KMS-11 (cell line): ENCODE measurements around the gene MTMR1.

ENCODE experiments used
- H2AFZ ChIP-seq: fragments of 200-600 bp; sonication (generic); 2 replicates; pipeline ENCODE4 v1.6.1; 2016; ENCODE audit warnings: antibody characterized with exemption, mixed run types, low read depth
- H3K27ac ChIP-seq: fragments of 200-600 bp; sonication (generic); 2 replicates; pipeline ENCODE4 v1.6.1; 2016; ENCODE audit warnings: mild to moderate bottlenecking, mixed run types
- H3K27me3 ChIP-seq: fragments of 200-600 bp; sonication (generic); 2 replicates; pipeline ENCODE4 v1.6.1; 2017; ENCODE audit warnings: mild to moderate bottlenecking, low read depth, mixed run types, moderate library complexity; ENCODE audit not compliant: insufficient read depth
- H3K36me3 ChIP-seq: fragments of 200-600 bp; sonication (generic); 2 replicates; pipeline ENCODE4 v1.6.1; 2017; ENCODE audit warnings: mild to moderate bottlenecking, mixed run types; ENCODE audit not compliant: insufficient read depth
- H3K4me1 ChIP-seq: fragments of 200-600 bp; sonication (generic); 2 replicates; pipeline ENCODE4 v1.6.1; 2016; ENCODE audit warnings: mild to moderate bottlenecking, low read depth, mixed run types; ENCODE audit not compliant: poor library complexity, severe bottlenecking
- H3K4me2 ChIP-seq: fragments of 200-600 bp; sonication (generic); 2 replicates; pipeline ENCODE4 v1.7.0; 2016; ENCODE audit warnings: mild to moderate bottlenecking, mixed run types
- H3K4me3 ChIP-seq: fragments of 200-600 bp; sonication (generic); IDR thresholded peaks from 2 replicates; pipeline ENCODE4 v1.6.1; 2017; ENCODE audit warnings: low read depth, low read length, mixed read lengths; ENCODE audit not compliant: insufficient read depth
- H3K79me2 ChIP-seq: fragments of 200-600 bp; sonication (generic); 2 replicates; pipeline ENCODE4 v1.6.1; 2016; ENCODE audit warnings: low read depth, mixed run types; ENCODE audit not compliant: insufficient read depth
- H3K9ac ChIP-seq: fragments of 200-600 bp; sonication (generic); 2 replicates; pipeline ENCODE4 v1.6.1; 2016; ENCODE audit warnings: mild to moderate bottlenecking, mixed run types
- H4K20me1 ChIP-seq: fragments of 200-600 bp; sonication (generic); 2 replicates; pipeline ENCODE4 v1.6.1; 2016; ENCODE audit warnings: mild to moderate bottlenecking, mixed run types; ENCODE audit not compliant: insufficient read depth
- TF ChIP-seq, protein P1 (sequence below): fragments of 200-600 bp; sonication (generic); conservative IDR thresholded peaks from 2 replicates; pipeline ENCODE4 v1.6.1; 2017; ENCODE audit warnings: low read depth, mild to moderate bottlenecking, antibody characterized with exemption, low read length, moderate library complexity, mixed read lengths

MTMR1 gene

DNA sequence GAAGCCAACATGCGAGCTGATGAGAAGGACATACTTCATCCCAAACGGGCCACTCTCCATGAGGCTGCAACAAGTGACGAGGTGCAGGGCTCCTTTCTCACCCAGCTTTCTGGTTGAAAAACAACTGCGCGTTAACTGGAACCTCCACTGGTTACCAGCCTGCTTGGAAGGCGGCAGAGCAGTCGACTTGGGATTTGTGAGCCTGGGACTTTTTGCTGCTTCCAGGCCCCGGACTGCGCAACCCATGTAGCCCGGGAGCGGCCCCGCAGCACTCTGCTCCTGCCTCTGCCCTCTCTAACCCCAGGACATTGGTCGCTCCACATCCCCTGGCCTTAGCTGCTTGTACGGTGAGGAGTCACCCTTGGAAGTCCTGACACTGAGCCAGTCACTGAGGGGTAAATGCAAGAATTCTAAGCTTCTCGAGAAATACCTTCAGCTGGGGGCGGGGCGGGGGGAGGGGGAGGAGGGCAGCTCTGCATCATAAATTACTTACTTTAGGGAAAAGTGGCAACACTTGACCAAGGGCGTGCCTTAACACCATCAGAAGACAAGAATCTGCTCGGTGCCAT, 72.7 kb downstream of the MTMR1 start:
- H3K4me3 ChIP-seq: no peak overlapping the region
- TF ChIP-seq, protein P1, sequence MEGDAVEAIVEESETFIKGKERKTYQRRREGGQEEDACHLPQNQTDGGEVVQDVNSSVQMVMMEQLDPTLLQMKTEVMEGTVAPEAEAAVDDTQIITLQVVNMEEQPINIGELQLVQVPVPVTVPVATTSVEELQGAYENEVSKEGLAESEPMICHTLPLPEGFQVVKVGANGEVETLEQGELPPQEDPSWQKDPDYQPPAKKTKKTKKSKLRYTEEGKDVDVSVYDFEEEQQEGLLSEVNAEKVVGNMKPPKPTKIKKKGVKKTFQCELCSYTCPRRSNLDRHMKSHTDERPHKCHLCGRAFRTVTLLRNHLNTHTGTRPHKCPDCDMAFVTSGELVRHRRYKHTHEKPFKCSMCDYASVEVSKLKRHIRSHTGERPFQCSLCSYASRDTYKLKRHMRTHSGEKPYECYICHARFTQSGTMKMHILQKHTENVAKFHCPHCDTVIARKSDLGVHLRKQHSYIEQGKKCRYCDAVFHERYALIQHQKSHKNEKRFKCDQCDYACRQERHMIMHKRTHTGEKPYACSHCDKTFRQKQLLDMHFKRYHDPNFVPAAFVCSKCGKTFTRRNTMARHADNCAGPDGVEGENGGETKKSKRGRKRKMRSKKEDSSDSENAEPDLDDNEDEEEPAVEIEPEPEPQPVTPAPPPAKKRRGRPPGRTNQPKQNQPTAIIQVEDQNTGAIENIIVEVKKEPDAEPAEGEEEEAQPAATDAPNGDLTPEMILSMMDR: no peak
- no peaks in the 10 kb centered on the region for H3K4me1 ChIP-seq
- H3K27ac ChIP-seq: no peak overlapping the region
- H3K27me3 ChIP-seq: no peaks in the 10 kb centered on the region
- no peaks in the 10 kb centered on the region for H3K79me2 ChIP-seq
- no peaks in the 10 kb centered on the region for H4K20me1 ChIP-seq
- H2AFZ ChIP-seq: no peak overlapping the region
- H3K4me2 ChIP-seq: no peak overlapping the region
- no peaks in the 10 kb centered on the region for H3K36me3 ChIP-seq
- no peak overlapping the region for H3K9ac ChIP-seq

DNA sequence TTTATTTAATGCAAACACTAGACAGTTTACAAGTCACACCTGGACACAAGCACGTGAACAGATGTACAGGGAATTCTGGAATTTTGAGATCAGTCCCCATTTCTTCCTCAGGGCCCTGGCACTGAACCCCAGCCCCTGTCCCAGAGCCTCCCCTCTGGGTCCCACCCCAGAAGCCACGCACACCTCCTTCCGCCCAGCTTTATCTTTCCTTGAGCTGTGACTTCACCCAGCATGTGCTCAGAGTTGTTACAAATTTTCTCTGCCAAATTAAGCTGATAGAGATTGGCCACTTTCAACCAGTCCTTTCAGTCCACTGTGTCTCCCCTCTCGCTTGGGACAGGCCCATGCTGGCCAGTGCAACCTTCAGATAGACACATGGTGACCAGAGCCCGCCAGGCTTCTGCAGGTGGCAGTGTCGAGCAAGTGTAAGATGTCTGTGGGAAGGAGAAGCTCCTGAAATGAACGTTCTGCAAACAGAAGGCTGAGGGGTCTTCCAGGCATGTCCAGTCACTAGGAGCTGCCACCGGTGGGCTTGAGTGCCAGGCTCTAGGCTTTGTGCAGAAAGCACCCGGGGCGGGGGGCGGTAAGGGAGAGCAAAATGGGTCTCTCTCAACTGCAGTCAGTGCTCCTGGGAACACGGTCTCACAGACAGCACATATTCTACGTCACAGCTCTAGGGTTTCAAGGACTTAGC, 73.3 kb downstream of the MTMR1 start:
- Histone ChIP-seq H3K9ac (no peak overlapping the region), H3K79me2 (no peaks in the 10 kb centered on the region), H3K36me3 (no peaks in the 10 kb centered on the region), H3K4me3 (no peak overlapping the region), H3K4me1 (no peaks in the 10 kb centered on the region), H3K27ac (no peak overlapping the region), H3K4me2 (no peak overlapping the region), H4K20me1 (no peaks in the 10 kb centered on the region), H3K27me3 (no peaks in the 10 kb centered on the region), H2AFZ (no peak overlapping the region)
- TF ChIP-seq, protein P1: no peak

DNA sequence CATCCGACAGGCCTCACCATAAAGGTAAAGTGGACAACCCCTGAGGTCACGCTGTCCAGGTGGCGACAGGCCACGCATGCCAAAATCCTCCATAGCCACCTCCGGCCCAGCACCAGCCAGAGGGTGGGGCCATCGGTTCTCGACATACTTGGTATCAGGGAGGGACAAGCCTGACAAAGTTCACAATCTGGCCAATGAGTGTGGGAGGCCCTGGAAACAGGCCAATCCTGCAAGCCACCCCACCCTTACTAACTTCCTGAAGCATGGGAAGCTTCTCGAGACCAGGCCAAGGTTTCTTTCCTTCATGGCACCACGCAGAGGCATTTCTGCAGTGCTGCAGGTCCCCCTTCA, 73.8 kb downstream of the MTMR1 start:
- no peaks in the 10 kb centered on the region for H3K36me3 ChIP-seq
- H4K20me1 ChIP-seq: no peaks in the 10 kb centered on the region
- H3K4me3 ChIP-seq: no peak overlapping the region
- H2AFZ ChIP-seq: no peak overlapping the region
- no peak overlapping the region for H3K27ac ChIP-seq
- TF ChIP-seq, protein P1: no peak
- H3K79me2 ChIP-seq: no peaks in the 10 kb centered on the region
- no peak overlapping the region for H3K4me2 ChIP-seq
- H3K9ac ChIP-seq: no peak overlapping the region
- no peaks in the 10 kb centered on the region for H3K4me1 ChIP-seq
- no peaks in the 10 kb centered on the region for H3K27me3 ChIP-seq

DNA sequence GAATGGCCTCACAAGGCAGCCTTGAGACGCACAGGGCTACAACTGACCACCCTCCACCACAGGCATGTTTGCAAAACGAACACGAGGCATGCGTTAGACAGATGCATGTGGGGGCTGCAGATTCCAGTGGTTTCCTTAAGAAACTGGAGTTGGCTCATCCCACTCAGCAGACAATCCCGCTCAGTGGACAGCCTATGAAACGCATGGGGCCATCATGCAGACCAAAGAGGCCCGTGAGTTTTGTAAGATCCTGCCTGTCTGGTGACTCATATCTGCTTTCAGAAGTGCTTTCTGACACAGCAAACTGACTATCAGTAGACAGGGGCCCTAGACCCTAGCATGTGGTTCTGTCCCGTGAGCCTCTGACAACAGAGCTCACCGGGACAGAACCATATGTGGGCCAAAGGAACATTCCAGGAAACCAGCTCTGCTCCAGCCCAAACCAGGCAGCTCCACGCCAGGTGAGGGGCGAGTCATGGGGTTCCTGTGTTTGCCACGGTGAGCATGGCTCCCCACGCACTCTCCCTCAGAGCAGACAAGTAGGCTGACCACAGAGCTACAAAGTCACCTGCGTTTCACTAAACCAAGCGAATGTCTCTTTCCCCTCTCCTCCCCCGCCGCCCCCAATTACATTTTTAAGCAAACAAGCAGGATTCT, 74.4 kb downstream of the MTMR1 start:
- H3K27ac ChIP-seq: no peak overlapping the region
- H3K4me2 ChIP-seq: no peak overlapping the region
- no peak overlapping the region for H2AFZ ChIP-seq
- no peak overlapping the region for H3K4me3 ChIP-seq
- H3K36me3 ChIP-seq: no peaks in the 10 kb centered on the region
- TF ChIP-seq, protein P1: no peak
- no peaks in the 10 kb centered on the region for H3K27me3 ChIP-seq
- H3K79me2 ChIP-seq: no peaks in the 10 kb centered on the region
- H3K4me1 ChIP-seq: no peaks in the 10 kb centered on the region
- no peak overlapping the region for H3K9ac ChIP-seq
- no peaks in the 10 kb centered on the region for H4K20me1 ChIP-seq
